K562 (cell line): ENCODE results near the gene PCNX3. TPM values are rescaled to one million over a fixed set of nuclear protein-coding genes. Genes with fewer than 3 reads are reported as not detected.

Experiments
- HMGN3 ChIP-seq: IDR thresholded peaks from 2 replicates; pipeline ENCODE4 v1.6.1; 2011; ENCODE audit warnings: borderline replicate concordance, low read depth, mild to moderate bottlenecking, mixed read lengths, low read length; ENCODE audit not compliant: insufficient read length; ENCODE audit errors: extremely low read depth
- ZBED1 ChIP-seq: IDR thresholded peaks from 2 replicates; pipeline ENCODE4 v1.6.1; 2014
- ZC3H8 ChIP-seq: fragments of 450-650 bp; IDR thresholded peaks from 2 replicates; pipeline ENCODE4 v1.6.1; 2017
- polyA plus RNA-seq, 8 experiments: library from polyadenylated mRNA; depleted of rRNA in 4 of 8; stranded (reverse) in 5 of 8; unstranded in 3 of 8; fragments of >200 nt; fragmentation: Nextera tagmentation in 2 of 8; fragmentation: Illumina TruSeq in 1 of 8; extraction: Ambion mirVana in 2 of 8; extraction: Trizol in 1 of 8; gene quantifications; 2 replicates each; pipeline versions ENCODE4 v1.2.1 to v1.2.3, GENCODE V29; 2011 to 2014; ENCODE audit warnings: inconsistent platforms in 1 of 8, missing spikeins in 1 of 8
- total RNA-seq, 7 experiments: library from RNA; depleted of rRNA in 6 of 7; stranded (reverse); fragments of >200 nt in 6 of 7; fragmentation: Illumina TruSeq in 2 of 7; extraction: Trizol in 2 of 7; gene quantifications; 2 replicates each; pipeline versions ENCODE4 v1.2.1 to v1.2.3, GENCODE V29; 2011 to 2021; ENCODE audit warnings: low replicate concordance in 1 of 7
- TF ChIP-seq, protein P1 (sequence below): sonication (generic); formaldehyde crosslinking; IDR thresholded peaks from 2 replicates; pipeline ENCODE4 v1.8.0; 2023; ENCODE audit warnings: missing genetic modification reagents, mild to moderate bottlenecking, borderline replicate concordance
- TF ChIP-seq, protein P2 (sequence below), 2 experiments: fragments of 450-650 bp in 1 of 2; sonication (generic) in 1 of 2; formaldehyde crosslinking in 1 of 2; IDR thresholded peaks; 2 replicates each; pipeline versions ENCODE4 v1.7.1 to v1.9.0; 2016 to 2022; ENCODE audit warnings: inconsistent platforms in 1 of 2, mild to moderate bottlenecking in 1 of 2, missing genetic modification reagents in 1 of 2

Gene PCNX3
- total and polyA plus RNA-seq, 9 of the 15 experiments (the other 6 are each of a cell fraction or from before 2014, with no cell fraction given), result 0.11 to 47.8 (median 12.8) TPM

DNA sequence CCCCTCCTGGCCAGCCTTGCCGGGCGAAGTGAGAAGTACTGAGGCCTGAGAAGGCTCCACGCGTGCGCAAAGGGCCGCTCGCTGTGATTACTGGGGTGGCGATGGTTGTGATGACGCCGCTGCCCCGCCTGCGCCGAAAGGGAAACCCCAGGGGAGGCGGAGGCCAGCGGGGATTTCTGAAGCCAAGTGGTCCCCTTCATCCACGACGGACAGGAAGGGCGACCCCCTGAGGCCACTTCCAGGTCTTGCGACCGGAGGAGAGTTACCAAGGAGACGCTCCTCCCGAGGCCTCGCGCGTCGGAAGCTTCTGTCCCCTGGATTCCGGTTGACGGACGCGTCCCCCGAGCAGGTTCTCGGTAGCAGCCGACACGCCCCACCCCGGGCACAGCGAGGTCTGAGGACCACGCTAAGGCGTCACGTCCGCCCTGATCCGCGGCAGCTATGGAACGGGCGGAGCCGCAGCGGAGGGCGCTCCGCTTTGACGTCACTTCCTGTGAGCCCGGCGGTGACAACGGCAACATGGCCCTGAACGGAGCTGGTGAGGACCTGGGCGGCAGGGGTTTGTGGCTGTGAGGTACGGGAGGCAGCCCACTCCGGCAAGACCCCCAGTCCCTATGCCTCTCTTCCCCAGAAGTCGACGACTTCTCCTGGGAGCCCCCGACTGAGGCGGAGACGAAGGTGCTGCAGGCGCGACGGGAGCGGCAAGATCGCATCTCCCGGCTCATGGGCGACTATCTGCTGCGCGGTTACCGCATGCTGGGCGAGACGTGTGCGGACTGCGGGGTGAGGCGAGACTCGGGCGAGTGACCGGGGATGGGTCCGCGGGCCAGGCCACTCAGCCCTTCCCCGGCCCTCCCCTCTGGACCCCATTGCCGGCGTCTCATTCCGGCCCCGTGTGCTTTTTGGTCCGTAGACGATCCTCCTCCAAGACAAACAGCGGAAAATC is 45.3 kb upstream of the PCNX3 start, which contains the start of gene ZNRD2 (continued):
- TF ChIP-seq, protein P1, sequence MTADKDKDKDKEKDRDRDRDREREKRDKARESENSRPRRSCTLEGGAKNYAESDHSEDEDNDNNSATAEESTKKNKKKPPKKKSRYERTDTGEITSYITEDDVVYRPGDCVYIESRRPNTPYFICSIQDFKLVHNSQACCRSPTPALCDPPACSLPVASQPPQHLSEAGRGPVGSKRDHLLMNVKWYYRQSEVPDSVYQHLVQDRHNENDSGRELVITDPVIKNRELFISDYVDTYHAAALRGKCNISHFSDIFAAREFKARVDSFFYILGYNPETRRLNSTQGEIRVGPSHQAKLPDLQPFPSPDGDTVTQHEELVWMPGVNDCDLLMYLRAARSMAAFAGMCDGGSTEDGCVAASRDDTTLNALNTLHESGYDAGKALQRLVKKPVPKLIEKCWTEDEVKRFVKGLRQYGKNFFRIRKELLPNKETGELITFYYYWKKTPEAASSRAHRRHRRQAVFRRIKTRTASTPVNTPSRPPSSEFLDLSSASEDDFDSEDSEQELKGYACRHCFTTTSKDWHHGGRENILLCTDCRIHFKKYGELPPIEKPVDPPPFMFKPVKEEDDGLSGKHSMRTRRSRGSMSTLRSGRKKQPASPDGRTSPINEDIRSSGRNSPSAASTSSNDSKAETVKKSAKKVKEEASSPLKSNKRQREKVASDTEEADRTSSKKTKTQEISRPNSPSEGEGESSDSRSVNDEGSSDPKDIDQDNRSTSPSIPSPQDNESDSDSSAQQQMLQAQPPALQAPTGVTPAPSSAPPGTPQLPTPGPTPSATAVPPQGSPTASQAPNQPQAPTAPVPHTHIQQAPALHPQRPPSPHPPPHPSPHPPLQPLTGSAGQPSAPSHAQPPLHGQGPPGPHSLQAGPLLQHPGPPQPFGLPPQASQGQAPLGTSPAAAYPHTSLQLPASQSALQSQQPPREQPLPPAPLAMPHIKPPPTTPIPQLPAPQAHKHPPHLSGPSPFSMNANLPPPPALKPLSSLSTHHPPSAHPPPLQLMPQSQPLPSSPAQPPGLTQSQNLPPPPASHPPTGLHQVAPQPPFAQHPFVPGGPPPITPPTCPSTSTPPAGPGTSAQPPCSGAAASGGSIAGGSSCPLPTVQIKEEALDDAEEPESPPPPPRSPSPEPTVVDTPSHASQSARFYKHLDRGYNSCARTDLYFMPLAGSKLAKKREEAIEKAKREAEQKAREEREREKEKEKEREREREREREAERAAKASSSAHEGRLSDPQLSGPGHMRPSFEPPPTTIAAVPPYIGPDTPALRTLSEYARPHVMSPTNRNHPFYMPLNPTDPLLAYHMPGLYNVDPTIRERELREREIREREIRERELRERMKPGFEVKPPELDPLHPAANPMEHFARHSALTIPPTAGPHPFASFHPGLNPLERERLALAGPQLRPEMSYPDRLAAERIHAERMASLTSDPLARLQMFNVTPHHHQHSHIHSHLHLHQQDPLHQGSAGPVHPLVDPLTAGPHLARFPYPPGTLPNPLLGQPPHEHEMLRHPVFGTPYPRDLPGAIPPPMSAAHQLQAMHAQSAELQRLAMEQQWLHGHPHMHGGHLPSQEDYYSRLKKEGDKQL, result no peak
- TF ChIP-seq, protein P2, sequence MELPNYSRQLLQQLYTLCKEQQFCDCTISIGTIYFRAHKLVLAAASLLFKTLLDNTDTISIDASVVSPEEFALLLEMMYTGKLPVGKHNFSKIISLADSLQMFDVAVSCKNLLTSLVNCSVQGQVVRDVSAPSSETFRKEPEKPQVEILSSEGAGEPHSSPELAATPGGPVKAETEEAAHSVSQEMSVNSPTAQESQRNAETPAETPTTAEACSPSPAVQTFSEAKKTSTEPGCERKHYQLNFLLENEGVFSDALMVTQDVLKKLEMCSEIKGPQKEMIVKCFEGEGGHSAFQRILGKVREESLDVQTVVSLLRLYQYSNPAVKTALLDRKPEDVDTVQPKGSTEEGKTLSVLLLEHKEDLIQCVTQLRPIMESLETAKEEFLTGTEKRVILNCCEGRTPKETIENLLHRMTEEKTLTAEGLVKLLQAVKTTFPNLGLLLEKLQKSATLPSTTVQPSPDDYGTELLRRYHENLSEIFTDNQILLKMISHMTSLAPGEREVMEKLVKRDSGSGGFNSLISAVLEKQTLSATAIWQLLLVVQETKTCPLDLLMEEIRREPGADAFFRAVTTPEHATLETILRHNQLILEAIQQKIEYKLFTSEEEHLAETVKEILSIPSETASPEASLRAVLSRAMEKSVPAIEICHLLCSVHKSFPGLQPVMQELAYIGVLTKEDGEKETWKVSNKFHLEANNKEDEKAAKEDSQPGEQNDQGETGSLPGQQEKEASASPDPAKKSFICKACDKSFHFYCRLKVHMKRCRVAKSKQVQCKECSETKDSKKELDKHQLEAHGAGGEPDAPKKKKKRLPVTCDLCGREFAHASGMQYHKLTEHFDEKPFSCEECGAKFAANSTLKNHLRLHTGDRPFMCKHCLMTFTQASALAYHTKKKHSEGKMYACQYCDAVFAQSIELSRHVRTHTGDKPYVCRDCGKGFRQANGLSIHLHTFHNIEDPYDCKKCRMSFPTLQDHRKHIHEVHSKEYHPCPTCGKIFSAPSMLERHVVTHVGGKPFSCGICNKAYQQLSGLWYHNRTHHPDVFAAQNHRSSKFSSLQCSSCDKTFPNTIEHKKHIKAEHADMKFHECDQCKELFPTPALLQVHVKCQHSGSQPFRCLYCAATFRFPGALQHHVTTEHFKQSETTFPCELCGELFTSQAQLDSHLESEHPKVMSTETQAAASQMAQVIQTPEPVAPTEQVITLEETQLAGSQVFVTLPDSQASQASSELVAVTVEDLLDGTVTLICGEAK (IDR thresholded peaks at IDR 0.05), result peak; percentile 98
- TF ChIP-seq, protein P2 (CRISPR knock-in tag; IDR thresholded peaks at IDR 0.05), result no peak
- TF ChIP-seq ZBED1 (0 out of 2 replicates have a peak, but pooled peaks have one; percentile 45), HMGN3 (peak; percentile 92), ZC3H8 (no peak)
